DMS79 (cell line): ENCODE measurements around the gene DSG4.

Experiments used
- DNase-seq: peaks from one replicate; lab custom pipeline; 2025; lab: John Stamatoyannopoulos, UW

The DSG4 gene

DNA sequence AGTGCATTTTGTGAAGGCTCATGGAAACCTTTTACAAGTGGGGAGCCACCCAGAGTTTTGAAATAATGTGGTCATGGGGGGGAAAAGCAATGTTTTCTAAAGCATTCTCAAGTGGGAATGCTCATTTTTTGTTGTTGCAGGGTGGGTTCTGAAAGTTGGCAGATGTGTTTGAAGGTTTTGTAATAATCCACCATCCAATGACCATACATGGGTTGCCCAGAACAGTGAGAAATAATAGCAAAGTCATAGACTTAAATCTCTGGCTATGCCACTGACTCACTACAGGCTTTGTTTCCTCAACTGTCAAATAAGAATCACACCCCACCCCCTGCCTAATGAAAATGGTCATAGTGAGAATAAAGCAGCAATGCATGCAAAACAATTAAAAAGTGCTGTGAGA, 73.8 kb downstream of the DSG4 start:
- DNase-seq: no peak

DNA sequence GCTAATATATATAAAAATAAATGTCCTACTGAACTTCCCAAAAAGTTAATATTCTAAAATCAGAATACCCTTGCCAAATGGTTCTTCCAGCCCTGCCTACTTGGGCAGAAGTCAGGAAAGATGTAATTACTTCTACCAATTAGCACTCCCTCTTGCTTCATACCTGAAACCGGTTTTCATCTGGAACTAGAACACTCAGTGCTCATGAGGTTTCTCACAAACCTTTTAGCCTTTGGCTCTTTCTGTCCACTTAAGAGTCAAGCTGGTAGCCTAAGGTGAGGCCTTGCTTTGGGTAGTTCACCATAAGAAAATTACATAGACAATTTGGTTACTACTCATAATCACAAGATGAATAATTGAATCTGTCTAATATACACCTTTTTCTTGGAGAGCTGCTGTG, 75.0 kb downstream of the DSG4 start:
- no peak for DNase-seq

GRCh38 chr18:31454066-31454708, 77.6 kb downstream of the DSG4 start:
- DNase-seq: no peak
